ENCODE data around the gene PABPN1.
A peak's percentile ranks its signal among the peaks of the same experiment; 100 is the strongest.

Gene PABPN1

DNA sequence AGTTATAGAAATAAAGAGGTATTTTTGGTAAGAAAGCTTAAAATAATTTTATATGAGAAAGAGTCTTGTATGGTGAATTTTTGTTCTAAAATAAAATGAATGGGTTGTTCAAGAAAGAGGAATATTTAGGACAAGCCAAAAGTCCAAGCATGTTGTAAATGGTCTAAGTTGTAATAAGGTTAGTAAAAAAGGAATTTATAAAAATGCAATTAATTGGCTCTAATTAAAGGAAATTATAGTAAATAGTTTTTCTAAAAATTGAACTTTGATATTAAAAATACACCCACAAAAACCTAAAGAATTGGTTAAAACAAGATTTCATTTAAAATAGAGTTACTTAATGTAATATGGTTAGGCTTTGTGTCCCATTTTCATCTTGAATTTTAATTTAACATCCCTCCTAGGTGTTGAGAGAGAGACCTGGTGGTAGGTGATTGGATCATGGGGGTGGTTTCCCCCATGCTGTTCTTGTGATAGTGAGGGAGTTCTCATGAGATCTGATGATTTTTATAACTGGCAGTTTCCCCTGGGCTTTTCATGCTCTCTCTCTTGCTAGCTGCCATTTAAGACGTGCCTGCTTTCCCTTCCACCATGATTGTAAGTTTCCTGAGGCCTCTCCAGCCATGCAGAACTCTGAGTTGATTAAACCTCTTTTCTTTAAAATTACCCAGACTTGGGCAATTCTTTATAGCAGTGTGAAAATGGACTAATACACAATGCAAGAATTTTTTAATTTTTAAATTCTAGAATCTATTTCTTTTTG lies 18.4 kb downstream of the PABPN1 start:
- no peaks in the 10 kb centered on the region for H3K9me3 Mint-ChIP-seq
- H3K27ac Mint-ChIP-seq: no peak overlapping the region
- peaks cover 15% of the 10 kb centered on the region for H3K27me3 Mint-ChIP-seq
- H3K4me3 Mint-ChIP-seq: no peak overlapping the region
- no peaks in the 10 kb centered on the region for H3K4me1 Mint-ChIP-seq
- ATAC-seq (no peak), DNase-seq (no peak)
- H3K36me3 Mint-ChIP-seq (ENCODE audit: low read depth): peaks cover 4% of the 10 kb centered on the region

DNA sequence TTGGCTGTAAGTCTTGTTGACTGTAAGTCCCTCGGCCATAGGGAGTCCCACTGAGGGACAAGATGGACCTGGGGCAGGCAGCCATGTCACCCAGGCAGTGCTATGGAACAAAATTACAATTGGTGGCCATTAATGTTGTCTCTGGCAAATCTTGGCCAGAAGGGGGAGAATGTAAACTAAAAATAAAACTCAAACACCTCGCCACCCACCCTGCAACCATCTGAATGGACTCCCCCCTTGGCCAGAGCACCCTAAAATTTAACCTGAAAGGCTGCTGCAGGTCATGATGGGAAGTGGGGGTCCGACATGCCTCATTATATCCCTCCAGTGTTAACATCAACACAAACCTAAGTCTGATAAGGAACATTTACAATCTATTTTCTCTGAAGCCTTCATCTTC lies 23.2 kb downstream of the PABPN1 start:
- DNase-seq (no peak), ATAC-seq (no peak)
- H3K9me3 Mint-ChIP-seq: no peaks in the 10 kb centered on the region
- no peak overlapping the region for H3K27ac Mint-ChIP-seq
- peaks cover 4% of the 10 kb centered on the region for H3K27me3 Mint-ChIP-seq
- H3K4me3 Mint-ChIP-seq: no peak overlapping the region
- H3K36me3 Mint-ChIP-seq (ENCODE audit: low read depth): peaks cover 4% of the 10 kb centered on the region
- no peaks in the 10 kb centered on the region for H3K4me1 Mint-ChIP-seq

DNA sequence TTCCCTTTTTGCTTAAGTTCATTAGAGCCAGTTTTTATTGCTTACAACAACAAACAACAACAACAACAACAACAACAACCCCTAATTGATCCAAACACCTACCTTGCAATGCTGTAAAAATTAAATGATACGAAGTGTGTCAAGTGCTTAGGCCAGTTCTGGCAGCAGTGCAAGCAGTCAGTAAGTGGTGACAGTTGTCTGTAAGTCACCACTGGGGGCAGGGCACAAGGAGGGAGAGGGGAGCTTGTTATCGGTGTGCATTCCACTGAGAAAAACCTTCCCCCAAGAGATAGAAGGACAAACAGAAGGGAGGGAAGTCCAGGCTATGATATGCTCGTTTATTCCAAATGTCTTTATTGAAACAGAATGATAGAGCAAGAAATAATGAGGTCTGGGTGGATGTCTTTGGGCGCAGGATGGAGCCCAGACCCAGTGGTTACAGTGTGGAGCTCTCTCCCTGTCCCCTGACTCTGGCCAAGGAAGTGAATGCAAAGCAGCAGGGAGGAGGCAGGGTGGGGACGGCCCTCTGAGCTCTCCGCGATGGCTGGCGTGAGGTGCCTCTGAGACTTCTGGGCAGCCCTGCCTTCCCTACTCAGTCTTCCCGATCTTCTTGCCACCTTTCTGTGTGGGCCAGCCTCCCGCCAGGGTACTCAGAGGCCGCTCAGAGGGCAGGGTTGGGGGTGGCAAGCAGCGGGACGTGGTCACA lies 24.9 kb downstream of the PABPN1 start:
- no peaks in the 10 kb centered on the region for H3K9me3 Mint-ChIP-seq
- ATAC-seq: no peak
- no peaks in the 10 kb centered on the region for H3K36me3 Mint-ChIP-seq (ENCODE audit: low read depth)
- H3K4me3 Mint-ChIP-seq: no peak overlapping the region
- peaks cover 1% of the 10 kb centered on the region for H3K4me1 Mint-ChIP-seq
- no peak for DNase-seq
- H3K27me3 Mint-ChIP-seq: peaks cover 14% of the 10 kb centered on the region
- H3K27ac Mint-ChIP-seq: no peak overlapping the region

DNA sequence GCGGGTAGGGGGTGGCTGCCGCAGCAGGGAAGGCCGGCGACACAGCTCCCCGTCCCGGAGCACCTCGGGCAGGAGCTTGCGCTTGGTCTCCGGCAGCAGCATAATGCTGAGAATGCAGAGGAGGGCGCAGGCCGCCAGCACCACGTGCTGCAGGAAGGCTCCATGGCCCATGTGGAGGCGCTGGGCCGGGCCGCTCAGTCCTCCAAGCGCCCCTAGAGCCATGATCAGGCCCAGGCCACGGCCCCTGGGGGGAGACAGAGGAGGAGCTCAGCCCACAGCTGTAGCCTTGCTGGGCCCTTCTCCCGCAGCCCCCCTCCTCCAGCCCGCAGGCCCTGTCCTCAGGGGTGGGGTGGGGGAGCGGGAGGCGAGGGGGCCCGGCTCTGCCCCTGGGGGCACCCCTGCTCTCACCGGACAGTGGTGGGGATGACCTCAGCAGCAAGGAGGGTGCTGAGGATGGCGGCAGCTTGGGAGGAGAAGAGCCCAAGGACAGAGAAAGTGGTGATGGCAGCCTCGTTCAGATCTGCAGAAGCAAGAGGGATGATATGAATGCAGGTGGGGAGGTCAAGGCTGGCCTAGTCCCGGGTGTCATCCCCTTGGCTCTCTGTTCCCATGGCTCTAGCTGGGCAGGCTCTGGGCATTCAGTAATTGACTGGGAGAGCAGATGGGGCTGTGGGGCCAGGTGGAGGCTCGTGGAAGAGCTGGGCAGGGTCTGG lies 25.6 kb downstream of the PABPN1 start:
- no peaks in the 10 kb centered on the region for H3K9me3 Mint-ChIP-seq
- H3K36me3 Mint-ChIP-seq (ENCODE audit: low read depth): no peaks in the 10 kb centered on the region
- DNase-seq (no peak), ATAC-seq (no peak)
- H3K27ac Mint-ChIP-seq: no peak overlapping the region
- H3K27me3 Mint-ChIP-seq: peaks cover 18% of the 10 kb centered on the region
- H3K4me3 Mint-ChIP-seq: no peak overlapping the region
- H3K4me1 Mint-ChIP-seq: peaks cover 4% of the 10 kb centered on the region

DNA sequence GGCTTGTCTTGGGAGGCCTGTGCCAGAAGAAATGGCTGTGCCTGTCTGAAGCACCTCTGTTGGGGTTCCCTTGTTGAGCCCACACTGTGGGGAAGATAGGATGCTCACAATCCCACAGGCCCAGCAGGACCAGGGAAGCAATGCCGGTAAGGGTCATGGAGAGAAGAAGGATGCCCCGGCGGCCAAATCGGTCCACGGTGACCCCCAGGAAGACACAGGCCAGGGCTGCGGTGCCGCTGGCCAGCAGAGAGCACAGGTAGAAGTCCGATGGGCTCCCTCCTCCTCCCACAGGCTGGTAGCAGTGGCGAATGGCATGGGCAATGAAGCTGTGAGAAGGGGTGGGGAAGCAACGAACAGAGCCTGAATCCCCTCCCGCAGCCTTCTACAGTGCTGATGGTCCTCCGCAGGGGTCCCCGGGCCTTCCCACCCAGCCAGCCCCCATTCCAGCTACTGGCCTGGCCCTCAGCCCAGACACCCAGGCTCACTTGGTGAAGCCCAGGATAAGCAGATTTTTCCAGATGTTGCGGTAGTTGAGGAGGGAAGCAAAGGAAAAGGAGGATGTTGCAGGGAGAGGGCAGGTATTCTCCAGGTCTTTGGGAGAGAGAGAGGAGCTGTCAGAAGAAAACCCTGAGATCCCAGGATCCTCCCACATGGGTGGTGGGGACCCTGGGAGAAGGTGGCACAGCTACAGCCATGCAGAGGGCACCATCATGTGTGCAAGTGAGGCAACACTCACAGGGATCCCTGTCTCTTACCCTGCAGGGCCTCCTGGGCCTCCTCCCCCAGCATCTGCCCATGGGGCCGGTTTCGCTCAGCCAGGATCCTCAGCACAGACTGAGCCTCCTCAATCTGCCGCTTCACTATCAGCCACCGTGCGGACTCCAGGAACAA lies 26.4 kb downstream of the PABPN1 start:
- ATAC-seq: no peak
- no peak for DNase-seq
- Mint-ChIP-seq H3K36me3 (ENCODE audit: low read depth) (no peaks in the 10 kb centered on the region), H3K4me3 (no peak overlapping the region), H3K9me3 (no peaks in the 10 kb centered on the region), H3K4me1 (peaks cover 5% of the 10 kb centered on the region), H3K27ac (no peak overlapping the region), H3K27me3 (peaks cover 19% of the 10 kb centered on the region)

DNA sequence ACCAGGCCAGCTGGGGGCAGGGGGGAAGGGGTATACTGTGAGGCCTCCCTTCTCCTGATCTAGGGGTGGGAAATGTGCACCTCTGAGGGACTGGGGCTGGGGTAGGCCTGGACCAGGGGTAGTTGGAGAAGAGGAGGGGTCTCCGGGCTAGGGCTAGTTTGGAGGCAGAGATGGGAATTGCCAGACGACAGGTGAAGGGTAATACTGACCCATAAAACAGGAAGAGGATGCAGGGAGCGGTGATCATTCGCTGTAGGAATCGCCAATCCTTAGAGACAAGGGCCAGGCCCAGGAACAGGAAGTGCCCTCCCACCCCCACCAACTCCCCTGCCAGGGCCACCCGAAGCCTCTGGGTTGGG lies 27.0 kb downstream of the PABPN1 start:
- Mint-ChIP-seq H3K27me3 (peaks cover 24% of the 10 kb centered on the region), H3K4me3 (no peak overlapping the region), H3K27ac (no peak overlapping the region), H3K36me3 (ENCODE audit: low read depth) (no peaks in the 10 kb centered on the region), H3K4me1 (peaks cover 11% of the 10 kb centered on the region), H3K9me3 (no peaks in the 10 kb centered on the region)
- ATAC-seq (no peak), DNase-seq (no peak)

DNA sequence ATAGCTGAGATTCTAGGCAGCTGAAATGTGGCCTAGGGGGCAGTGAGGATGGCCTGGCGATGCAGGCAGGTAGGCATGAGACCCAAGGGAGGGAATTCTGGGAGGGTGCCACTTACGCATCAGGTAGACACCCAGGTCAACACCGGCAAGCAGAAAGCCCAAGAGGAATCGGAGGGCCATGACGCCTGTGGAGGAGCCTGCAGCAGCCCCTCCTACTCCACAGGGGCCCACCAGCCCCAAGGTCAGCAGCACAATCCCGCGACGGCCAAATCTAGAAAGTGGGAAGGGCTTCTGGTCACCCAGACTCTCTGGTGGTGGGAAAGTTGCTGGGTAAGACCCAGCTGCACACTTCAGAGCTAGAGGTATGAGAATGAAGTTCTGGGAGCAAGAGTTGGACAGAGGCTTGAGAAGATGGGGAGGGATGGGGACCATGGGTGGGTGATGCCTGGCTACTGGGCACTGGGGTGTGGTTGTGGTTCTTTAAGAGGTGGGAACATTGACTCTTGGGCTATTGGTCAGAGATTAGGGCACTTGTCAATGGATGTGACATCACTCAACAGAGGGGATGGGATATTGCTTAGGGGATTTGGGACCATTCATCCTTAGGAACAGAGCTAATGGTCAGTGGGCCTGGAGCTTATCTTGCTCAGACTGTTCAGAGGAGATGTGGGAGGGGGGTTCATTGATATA lies 28.0 kb downstream of the PABPN1 start:
- ATAC-seq (no peak), DNase-seq (no peak)
- Mint-ChIP-seq H3K27ac (no peak overlapping the region), H3K9me3 (no peaks in the 10 kb centered on the region), H3K4me1 (peaks cover 13% of the 10 kb centered on the region), H3K36me3 (ENCODE audit: low read depth) (no peaks in the 10 kb centered on the region), H3K27me3 (peaks cover 30% of the 10 kb centered on the region), H3K4me3 (no peak overlapping the region)

DNA sequence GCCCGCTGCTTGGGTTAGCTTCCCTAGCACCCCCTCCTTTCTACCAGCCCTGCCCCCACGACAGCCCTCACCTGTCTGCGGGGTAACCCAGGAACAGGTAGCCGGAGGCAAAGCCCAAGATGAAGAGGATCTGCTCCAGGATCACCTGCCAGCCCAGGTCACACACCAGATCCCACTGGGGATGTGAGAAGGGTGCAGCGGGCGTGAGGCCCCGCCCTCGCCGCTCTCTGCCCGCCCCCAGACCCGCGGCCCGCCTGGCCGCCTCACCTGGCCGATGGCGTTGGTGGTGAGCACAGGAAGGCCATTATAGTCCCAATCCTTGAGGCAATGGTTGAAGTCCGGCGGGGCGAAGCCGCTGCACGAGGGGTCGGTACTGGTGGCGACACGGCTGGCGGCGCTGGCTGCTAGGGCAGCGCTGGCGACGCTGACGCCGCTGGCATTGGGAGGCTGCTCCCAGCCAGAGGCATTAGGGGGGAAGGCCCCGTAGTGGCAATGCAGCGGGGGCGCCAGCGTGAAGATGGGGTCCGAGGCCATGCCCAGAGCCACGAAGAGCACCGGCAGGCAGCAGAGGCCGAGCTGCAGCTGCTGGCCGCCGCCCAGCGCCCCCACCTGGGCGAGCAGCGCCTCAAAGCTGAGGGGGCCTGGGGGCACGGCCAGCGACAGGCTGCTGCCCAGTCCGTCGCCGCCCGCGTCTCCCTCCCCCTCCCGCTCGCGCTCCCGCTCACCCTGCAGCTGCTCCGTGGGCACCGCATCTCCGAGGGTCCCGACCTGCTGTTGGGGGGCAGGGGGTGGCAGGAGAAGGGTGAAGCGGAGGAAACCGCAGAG lies 30.6 kb downstream of the PABPN1 start:
- ATAC-seq: no peak
- DNase-seq: peak; percentile 20
- H3K4me3 Mint-ChIP-seq: peak overlapping the region; percentile 61
- H3K27me3 Mint-ChIP-seq: peaks cover 30% of the 10 kb centered on the region
- no peak overlapping the region for H3K27ac Mint-ChIP-seq
- no peaks in the 10 kb centered on the region for H3K9me3 Mint-ChIP-seq
- H3K36me3 Mint-ChIP-seq (ENCODE audit: low read depth): no peaks in the 10 kb centered on the region
- peaks cover 13% of the 10 kb centered on the region for H3K4me1 Mint-ChIP-seq

DNA sequence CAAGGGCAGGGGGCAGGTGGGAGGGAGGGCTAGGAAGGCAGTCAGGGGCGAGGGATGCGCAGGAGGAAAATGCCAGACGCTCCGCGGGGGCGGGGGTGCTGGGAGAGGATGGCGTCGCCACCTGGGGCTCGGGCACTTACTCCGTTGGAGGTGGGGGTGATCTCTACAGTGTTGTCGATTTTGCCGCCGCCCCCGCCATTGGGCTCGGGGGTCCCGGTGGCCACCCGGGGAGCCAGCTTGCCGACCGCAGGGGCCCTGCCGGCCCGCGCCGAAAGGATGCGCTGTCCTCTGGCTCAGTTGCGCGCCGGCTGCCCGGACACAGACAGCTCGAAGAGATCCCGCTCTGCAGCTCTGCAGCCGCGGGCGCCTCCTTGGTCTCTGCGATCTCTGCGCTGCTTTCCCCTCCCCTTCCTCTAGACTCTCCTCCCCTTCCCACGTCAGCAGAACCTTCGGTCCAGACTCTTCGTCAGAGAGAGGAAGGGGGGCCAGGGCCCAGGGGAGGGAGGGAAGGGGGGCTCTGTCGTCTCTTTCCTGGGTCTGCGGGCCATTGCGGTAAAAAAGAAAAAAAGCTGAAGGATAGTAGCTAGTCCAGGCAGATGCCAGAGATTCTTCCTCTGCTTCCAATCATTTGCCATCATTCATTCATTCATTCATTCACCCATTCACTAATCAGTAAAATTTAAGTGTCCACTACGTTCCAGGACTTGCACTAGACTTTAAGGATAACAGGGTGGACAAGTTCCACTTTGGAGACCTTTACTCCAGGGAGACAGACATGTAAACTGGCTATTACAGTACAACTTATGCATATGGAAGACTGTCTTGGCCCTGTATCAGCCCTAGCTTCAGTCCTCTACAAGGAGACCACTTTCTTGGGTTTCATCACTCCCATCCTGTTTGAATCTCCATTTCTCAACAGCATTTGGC lies 31.5 kb downstream of the PABPN1 start, which contains the start of gene SLC22A17:
Gene SLC22A17, minus strand, starts transcription at position 382 of the 927 bp plus-strand sequence.
- Mint-ChIP-seq H3K27ac (peak within 1 kb of the TSS; percentile 47), H3K9me3 (no peaks in the 10 kb centered on the region), H3K4me3 (peak within 1 kb of the TSS; percentile 61), H3K36me3 (ENCODE audit: low read depth) (no peaks in the 10 kb centered on the region), H3K27me3 (peaks cover 30% of the 10 kb centered on the region), H3K4me1 (peaks cover 13% of the 10 kb centered on the region)
- DNase-seq (peak; percentile 52), ATAC-seq (peak; percentile 82)

DNA sequence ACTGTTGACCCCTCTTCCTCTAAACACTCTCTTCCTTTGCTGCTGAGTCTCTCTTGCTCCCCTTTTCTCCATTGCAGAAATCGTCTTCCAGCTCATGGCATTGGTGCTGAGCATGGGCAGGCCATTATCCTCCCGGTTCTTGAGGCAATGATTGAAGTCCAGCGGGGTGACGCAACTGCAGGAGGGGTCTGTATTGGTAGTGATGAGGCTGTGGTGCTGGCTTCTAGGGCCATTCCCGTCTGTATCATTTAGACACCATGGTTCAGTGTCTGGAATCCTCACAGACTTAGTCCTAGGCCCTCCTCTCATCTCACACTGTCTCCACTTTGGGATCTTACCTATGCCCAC lies 32.1 kb downstream of the PABPN1 start:
- Mint-ChIP-seq H3K4me3 (peak overlapping the region; percentile 61), H3K27ac (peak overlapping the region; percentile 47), H3K4me1 (peaks cover 13% of the 10 kb centered on the region), H3K9me3 (no peaks in the 10 kb centered on the region), H3K36me3 (ENCODE audit: low read depth) (no peaks in the 10 kb centered on the region), H3K27me3 (peaks cover 30% of the 10 kb centered on the region)
- ATAC-seq (no peak), DNase-seq (no peak)

DNA sequence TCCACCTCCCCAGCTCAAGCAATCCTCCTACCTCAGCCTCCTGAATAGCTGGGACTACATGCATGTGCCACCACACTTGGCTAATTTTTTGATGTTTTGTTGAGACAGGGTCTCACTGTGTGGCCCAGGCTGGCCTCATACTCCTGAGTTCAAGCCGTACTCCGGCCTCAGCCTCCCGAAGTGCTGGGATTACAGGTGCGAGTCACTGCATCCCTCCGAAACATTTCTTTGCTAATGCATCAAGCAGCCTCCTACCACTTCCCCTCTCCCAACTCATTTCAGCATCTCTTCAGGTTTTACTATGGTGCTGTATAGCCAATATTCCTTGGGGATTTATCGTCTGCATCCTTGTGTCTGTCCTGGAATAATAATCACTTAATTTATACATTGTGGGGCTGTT lies 33.7 kb downstream of the PABPN1 start:
- ATAC-seq (no peak), DNase-seq (no peak)
- Mint-ChIP-seq H3K36me3 (ENCODE audit: low read depth) (no peaks in the 10 kb centered on the region), H3K27me3 (peaks cover 27% of the 10 kb centered on the region), H3K4me1 (peaks cover 13% of the 10 kb centered on the region), H3K27ac (no peak overlapping the region), H3K4me3 (no peak overlapping the region), H3K9me3 (no peaks in the 10 kb centered on the region)

DNA sequence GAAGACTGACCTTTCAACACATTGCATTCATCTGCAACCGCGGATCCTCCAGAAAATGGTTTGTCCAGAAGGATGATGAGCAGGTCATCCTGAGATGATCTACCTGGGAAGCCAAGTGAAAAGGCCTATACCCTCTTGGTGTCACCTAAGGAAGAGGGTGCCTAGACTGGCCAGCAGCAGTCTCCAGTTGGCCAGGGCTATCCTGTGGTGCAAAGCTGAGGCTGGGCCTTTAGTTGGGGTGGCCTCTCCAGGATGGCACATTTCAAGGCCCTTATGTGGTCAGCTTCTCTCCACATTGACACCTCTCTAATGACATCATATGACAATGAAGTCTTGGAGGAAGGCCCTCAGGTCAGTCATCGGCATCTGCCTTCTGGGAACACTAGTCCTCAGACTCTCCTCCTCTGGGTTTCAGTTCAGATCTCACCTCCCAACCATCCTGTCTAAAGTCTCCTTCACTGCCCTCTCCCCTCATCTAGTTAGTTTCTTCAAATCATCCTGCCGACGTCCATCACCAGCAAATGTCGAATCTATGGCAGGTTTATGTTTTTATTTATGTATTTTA lies 34.7 kb downstream of the PABPN1 start:
- no peak for ATAC-seq
- Mint-ChIP-seq H3K4me3 (no peak overlapping the region), H3K36me3 (ENCODE audit: low read depth) (no peaks in the 10 kb centered on the region), H3K4me1 (peaks cover 13% of the 10 kb centered on the region), H3K9me3 (no peaks in the 10 kb centered on the region), H3K27ac (no peak overlapping the region), H3K27me3 (peaks cover 19% of the 10 kb centered on the region)
- DNase-seq: no peak

Measured in activated naive CD8-positive, alpha-beta T cell treated with anti-CD3 and anti-CD28 coated beads, Interleukin-2, amount 50 U/mL, for 24 hours (primary cell).